Right lobe of liver (tissue), 6 donors: ENCODE measurements around the gene TROAP. TPM values are rescaled to one million over a fixed set of nuclear protein-coding genes. Genes with fewer than 3 reads are reported as not detected.

Source experiments
- ATAC-seq, 4 donors: fragments of 200-7000 bp; cut with Tn5 transposase; one replicate each; pipeline ENCODE4 v1.9.1; 2020; ENCODE audit warnings: mild to moderate bottlenecking in 4 of 4, moderate library complexity in 4 of 4
- DNase-seq, 3 donors: peaks; one replicate each; pipeline ENCODE4 v3.0.0-alpha.2; 2020
- H3K27ac ChIP-seq, 3 donors: fragments of 200-600 bp; one replicate each; pipeline ENCODE4 v1.8.0; 2022
- H3K27me3 ChIP-seq, 2 donors: fragments of 200-600 bp; one replicate each; pipeline ENCODE4 v1.8.0; 2022
- H3K36me3 ChIP-seq, 4 donors: fragments of 200-600 bp; sonication (generic) in 1 of 4; one replicate each; pipeline versions ENCODE4 v1.5.1 to v1.8.0; 2017 to 2022; ENCODE audit warnings: control low read depth in 1 of 4
- H3K4me1 ChIP-seq, 4 donors: fragments of 200-600 bp; sonication (generic) in 1 of 4; one replicate each; pipeline versions ENCODE4 v1.5.1 to v1.8.0; 2017 to 2022; ENCODE audit warnings: control low read depth in 1 of 4
- H3K4me3 ChIP-seq, 3 donors: fragments of 200-600 bp; one replicate each; pipeline ENCODE4 v1.8.0; 2022
- H3K9me3 ChIP-seq, 4 donors: fragments of 200-600 bp; sonication (generic) in 1 of 4; one replicate each; pipeline versions ENCODE4 v1.5.1 to v1.8.0; 2017 to 2022; ENCODE audit warnings: control low read depth in 1 of 4
- POLR2A ChIP-seq: fragments of 450-650 bp; IDR thresholded peaks from one replicate; pipeline ENCODE4 v1.6.1; 2017; ENCODE audit warnings: antibody characterized with exemption, mild to moderate bottlenecking
- WGBS: methylation state at CpG from one replicate; pipeline ENCODE4 v1.1.6; 2018; ENCODE audit warnings: low coverage, low lambda C conversion rate; ENCODE audit not compliant: insufficient coverage; ENCODE audit errors: missing lambda C conversion rate; 5-methylcytosine and 5-hydroxymethylcytosine counted together
- intact Hi-C, 2 donors: fragments of 100-400 bp; cut with DNase I; formaldehyde crosslinking; loops; one replicate each; pipeline versions ENCODE4 v1.11.2 to v1.14.1; 2022
- total RNA-seq, 6 experiments: library from RNA; depleted of rRNA in 2 of 6; stranded (reverse); fragments of >200 nt in 2 of 6; fragmentation: NEBNext Ultra II Directional in 3 of 6; extraction: Animal tissue kit (Norgen Biotek cat#: 25700) in 3 of 6; gene quantifications; one replicate each; pipeline versions ENCODE4 v1.1.0 to v1.2.4, GENCODE V29; 2016 to 2023
- TF ChIP-seq, protein P1 (sequence below), 4 donors: fragments of 200-600 bp in 3 of 4; fragments of 450-650 bp in 1 of 4; IDR thresholded peaks; one replicate each; pipeline versions ENCODE4 v1.5.1 to v1.8.0; 2016 to 2022; ENCODE audit warnings: antibody characterized with exemption in 4 of 4, mild to moderate bottlenecking in 2 of 4
- donor health status: DM: no; HTN: yes; CAD: no.
- donor health status: DM: no; HTN: no; CAD: no.
- donor health status: DM: no; HTN: no; CAD: no.
- donor health status: DM: no; HTN: yes; CAD: no.
- donor health status: DM: no; HTN: yes; CAD: no.

TROAP gene
- total RNA-seq, 6 experiments from 2014 or later = 0.24 to 2.6 (median 0.93) TPM

DNA sequence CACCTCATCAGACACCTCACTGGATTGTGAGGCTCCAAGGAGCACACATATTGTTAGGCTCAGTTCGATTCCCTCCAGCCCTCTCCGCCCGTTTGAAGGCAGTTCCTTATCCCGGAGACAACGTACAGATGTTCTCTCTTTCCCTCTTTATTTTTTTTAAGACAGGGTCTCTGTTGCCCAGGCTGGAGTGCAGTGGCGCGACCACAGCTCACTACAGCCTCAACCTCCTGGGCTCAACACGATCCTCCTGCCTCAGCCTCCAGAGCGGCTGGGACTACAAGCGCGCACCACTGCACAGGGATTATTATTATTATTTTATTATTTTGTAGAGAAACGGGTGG is 718 bp upstream of the TROAP start:
- TF ChIP-seq, protein P1, sequence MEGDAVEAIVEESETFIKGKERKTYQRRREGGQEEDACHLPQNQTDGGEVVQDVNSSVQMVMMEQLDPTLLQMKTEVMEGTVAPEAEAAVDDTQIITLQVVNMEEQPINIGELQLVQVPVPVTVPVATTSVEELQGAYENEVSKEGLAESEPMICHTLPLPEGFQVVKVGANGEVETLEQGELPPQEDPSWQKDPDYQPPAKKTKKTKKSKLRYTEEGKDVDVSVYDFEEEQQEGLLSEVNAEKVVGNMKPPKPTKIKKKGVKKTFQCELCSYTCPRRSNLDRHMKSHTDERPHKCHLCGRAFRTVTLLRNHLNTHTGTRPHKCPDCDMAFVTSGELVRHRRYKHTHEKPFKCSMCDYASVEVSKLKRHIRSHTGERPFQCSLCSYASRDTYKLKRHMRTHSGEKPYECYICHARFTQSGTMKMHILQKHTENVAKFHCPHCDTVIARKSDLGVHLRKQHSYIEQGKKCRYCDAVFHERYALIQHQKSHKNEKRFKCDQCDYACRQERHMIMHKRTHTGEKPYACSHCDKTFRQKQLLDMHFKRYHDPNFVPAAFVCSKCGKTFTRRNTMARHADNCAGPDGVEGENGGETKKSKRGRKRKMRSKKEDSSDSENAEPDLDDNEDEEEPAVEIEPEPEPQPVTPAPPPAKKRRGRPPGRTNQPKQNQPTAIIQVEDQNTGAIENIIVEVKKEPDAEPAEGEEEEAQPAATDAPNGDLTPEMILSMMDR (IDR thresholded peaks at IDR 0.05) = no peak
- no peak for TF ChIP-seq POLR2A
- DNase-seq (no peak), ATAC-seq (no peak)
- H3K4me1 ChIP-seq = peaks cover 0 to 4% (median 0%) of the 10 kb centered on the region in 4 donors
- 49% methylated on average over 12 of the region's 12 CpGs for whole genome bisulfite sequencing
- no peaks in the 10 kb centered on the region for H3K36me3 ChIP-seq
- no peaks in the 10 kb centered on the region for H3K27me3 ChIP-seq
- intact Hi-C loops = no loop called here
- peak overlapping the region; percentile 62 to 80 (median 70) for H3K4me3 ChIP-seq
- peak overlapping the region in 1 of 3 donors; percentile 34 for H3K27ac ChIP-seq
- H3K9me3 ChIP-seq = no peaks in the 10 kb centered on the region

DNA sequence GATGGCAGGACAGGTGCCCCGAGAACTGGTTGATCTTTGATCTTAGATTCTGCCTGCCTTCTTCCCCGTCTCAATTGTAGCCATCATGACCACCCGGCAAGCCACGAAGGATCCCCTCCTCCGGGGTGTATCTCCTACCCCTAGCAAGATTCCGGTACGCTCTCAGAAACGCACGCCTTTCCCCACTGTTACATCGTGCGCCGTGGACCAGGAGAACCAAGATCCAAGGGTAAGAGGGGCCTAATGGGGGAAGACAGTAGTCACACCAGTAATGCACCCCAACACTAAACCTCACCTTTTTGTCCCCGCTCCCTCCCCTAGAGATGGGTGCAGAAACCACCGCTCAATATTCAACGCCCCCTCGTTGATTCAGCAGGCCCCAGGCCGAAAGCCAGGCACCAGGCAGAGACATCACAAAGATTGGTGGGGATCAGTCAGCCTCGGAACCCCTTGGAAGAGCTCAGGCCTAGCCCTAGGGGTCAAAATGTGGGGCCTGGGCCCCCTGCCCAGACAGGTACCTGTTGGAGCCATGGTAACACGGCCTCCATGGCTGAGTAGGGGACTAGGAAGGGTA is 556 bp downstream of the TROAP start:
- H3K27ac ChIP-seq = no peak overlapping the region
- TF ChIP-seq POLR2A = no peak
- TF ChIP-seq, protein P1 (IDR thresholded peaks at IDR 0.05) = no peak
- intact Hi-C loops = no loop called here
- H3K4me1 ChIP-seq = peaks cover 0 to 4% (median 0%) of the 10 kb centered on the region in 4 donors
- 19% methylated on average over 6 of the region's 19 CpGs for WGBS
- no peak for ATAC-seq
- no peaks in the 10 kb centered on the region for H3K27me3 ChIP-seq
- no peak for DNase-seq
- no peaks in the 10 kb centered on the region for H3K9me3 ChIP-seq
- H3K36me3 ChIP-seq = no peaks in the 10 kb centered on the region
- H3K4me3 ChIP-seq = peak overlapping the region; percentile 62 to 80 (median 70)

DNA sequence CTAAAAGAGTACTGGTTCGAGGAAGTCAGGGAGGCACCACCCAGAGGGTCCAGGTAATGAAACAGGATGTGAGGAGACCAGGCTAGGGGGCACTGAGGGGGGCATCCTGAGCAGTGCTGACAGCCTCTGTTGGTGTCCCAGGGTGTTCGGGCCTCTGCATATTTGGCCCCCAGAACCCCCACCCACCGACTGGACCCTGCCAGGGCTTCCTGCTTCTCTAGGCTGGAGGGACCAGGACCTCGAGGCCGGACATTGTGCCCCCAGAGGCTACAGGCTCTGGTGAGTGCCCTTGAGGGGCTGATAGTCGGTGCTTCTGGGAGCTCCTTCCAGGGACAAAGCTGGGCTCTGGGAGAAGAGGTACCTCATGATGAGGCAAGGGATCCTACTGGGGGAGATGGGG is 2.6 kb downstream of the TROAP start:
- Histone ChIP-seq H3K27ac (no peak overlapping the region), H3K4me1 (peaks cover 0 to 4% (median 0%) of the 10 kb centered on the region in 4 donors), H3K27me3 (no peaks in the 10 kb centered on the region), H3K9me3 (no peaks in the 10 kb centered on the region), H3K4me3 (no peak overlapping the region), H3K36me3 (no peaks in the 10 kb centered on the region)
- no CpG with 5 or more reads among the region's 6 CpGs for WGBS
- no peak for ATAC-seq
- DNase-seq = no peak
- TF ChIP-seq, protein P1 (IDR thresholded peaks at IDR 0.05) = no peak
- no peak for TF ChIP-seq POLR2A
- intact Hi-C loops = no loop called here

DNA sequence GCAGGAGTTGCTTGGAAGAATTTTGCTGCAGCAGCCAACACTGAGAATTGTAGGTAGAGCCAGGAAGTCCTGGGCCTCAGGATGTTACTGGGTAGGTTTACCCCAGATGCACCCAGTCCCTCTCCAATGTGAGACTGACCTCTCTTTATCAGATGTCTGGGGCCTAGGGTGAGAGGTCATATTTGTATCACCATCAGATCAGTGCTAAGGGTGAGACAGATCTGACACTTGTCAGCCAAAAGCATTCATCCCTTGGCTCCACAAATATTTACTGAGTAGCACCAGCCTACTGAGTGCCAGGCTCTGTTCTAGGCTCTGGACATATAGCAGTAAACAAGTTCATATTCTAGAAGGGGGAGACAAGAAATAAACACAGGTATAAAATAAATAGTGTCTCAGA is 4.3 kb downstream of the TROAP start:
- intact Hi-C loops = no loop called here
- DNase-seq (no peak), ATAC-seq (no peak)
- no peaks in the 10 kb centered on the region for H3K36me3 ChIP-seq
- H3K9me3 ChIP-seq = no peaks in the 10 kb centered on the region
- TF ChIP-seq, protein P1 (IDR thresholded peaks at IDR 0.05) = no peak
- no peak overlapping the region for H3K27ac ChIP-seq
- H3K4me3 ChIP-seq = no peak overlapping the region
- no peaks in the 10 kb centered on the region for H3K27me3 ChIP-seq
- peaks cover 0 to 1% (median 0%) of the 10 kb centered on the region in 4 donors for H3K4me1 ChIP-seq

DNA sequence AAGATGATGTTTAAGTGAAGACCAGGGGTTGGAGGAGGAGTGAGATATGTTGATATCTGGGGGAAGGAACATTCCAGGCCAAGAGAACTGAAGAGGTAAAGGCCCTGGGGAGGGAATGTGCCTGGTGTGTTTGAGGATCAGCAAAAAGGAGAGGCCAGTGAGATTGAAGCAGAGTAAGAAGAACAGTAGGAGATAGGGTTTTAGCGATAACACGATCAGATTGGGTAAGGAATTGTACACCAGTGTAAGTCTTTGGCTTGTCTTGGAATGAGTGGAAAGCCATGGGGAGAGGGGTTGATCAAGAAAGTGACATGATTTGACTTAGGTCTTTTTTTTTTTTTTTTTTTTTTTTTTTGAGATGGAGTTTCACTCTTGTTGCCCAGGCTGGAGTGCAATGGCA is 4.8 kb downstream of the TROAP start:
- Histone ChIP-seq H3K4me1 (no peaks in the 10 kb centered on the region), H3K9me3 (no peaks in the 10 kb centered on the region), H3K27ac (no peak overlapping the region), H3K36me3 (no peaks in the 10 kb centered on the region), H3K4me3 (no peak overlapping the region), H3K27me3 (no peaks in the 10 kb centered on the region)
- ATAC-seq (no peak), DNase-seq (no peak)
- TF ChIP-seq, protein P1 (IDR thresholded peaks at IDR 0.05) = no peak
- no peak for TF ChIP-seq POLR2A
- intact Hi-C loops = no loop called here
- 92% methylated on average over 2 of the region's 2 CpGs for WGBS
